ENCODE measurements around the gene BLMH.
"Not testable (repeated sequence)": the region's sequence is repeated elsewhere in the genome, so short reads cannot be mapped to it uniquely, and the experiment has no call there.

The BLMH gene

GRCh38 chr17:30230596-30231125, 61.1 kb downstream of the BLMH start:
- DNase-seq (ENCODE audit: low read depth in 2 of 3, low spot score in 1 of 3), result no peak

DNA sequence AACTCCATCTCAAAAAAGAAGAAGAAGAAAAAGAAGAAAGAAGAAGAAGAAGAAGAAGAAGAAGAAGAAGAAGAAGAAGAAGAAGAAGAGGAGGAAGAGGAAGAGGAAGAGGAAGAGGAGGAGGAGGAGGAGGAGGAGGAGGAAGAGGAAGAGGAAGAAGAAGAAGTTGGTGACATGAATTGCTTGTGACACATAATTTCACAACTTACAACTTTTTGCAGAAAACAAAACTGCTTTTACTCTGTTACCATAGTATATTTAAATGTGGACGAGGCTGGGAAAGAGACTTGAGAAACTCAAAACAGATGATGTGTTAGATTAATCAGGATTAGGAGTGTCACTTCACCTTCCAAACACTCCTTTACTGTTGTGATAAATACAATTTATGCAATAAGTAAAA, 61.7 kb downstream of the BLMH start:
- DNase-seq (ENCODE audit: low read depth in 2 of 3, low spot score in 1 of 3), result not testable (repeated sequence)

GRCh38 chr17:30229012-30229411, 62.7 kb downstream of the BLMH start:
- no peak for DNase-seq (ENCODE audit: low read depth in 2 of 3, low spot score in 1 of 3)

- no peak for DNase-seq (ENCODE audit: low read depth in 2 of 3, low spot score in 1 of 3)
Measured at GRCh38 chr17:30228011-30228410, 63.7 kb downstream of the BLMH start.

DNA sequence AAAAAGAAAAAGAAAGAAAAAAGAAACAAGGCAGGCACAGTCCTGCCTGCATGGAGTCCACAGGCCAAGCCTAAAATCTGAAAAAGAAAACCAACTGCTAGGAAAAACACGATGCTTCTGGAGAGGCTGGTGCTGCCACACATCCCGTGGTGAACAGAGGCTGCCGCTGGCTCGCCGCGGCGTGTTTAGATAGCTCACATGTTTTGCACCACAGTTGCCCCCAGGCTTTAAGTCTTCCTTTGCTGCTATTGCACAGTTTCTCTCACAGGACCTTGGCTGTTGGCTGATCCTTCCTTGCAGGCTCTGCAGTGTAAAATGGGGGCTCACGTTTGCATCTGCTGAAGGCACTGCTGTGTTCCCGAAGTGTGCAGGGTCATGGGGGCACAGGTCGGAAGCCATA, 64.9 kb downstream of the BLMH start:
- no peak for DNase-seq (ENCODE audit: low read depth in 2 of 3, low spot score in 1 of 3)

- no peak for DNase-seq (ENCODE audit: low read depth in 2 of 3, low spot score in 1 of 3)
Measured at GRCh38 chr17:30225919-30226553, 65.7 kb downstream of the BLMH start.

- no peak for DNase-seq (ENCODE audit: low read depth in 2 of 3, low spot score in 1 of 3)
Measured at GRCh38 chr17:30225112-30225511, 66.6 kb downstream of the BLMH start.

DNA sequence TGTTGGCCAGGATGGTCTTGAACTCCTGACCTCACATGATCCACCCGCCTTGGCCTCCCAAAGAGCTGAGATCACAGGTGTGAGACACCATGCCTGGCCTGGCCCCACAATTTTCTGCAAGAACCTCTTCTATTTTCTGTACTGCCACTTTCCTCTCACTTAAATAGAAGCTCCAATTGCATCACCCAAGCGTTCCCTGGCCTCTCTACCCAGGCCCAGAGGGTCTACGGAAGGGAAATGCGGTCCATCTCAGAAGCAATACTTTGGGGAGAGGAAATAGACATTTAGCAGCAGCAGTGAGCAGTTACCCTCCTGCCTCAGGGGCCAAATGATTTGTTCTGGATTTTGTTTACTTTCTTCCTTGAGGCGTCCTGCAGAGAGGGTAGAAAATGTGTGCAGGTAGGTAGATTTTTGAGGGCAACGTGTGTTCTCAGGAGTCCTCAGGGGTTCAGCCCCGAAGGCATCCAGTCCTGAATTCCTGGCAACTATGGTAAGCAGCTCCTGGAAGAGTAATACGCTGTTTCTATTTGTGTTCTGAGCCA, 67.3 kb downstream of the BLMH start:
- DNase-seq (ENCODE audit: low read depth in 2 of 3, low spot score in 1 of 3), result no peak

DNA sequence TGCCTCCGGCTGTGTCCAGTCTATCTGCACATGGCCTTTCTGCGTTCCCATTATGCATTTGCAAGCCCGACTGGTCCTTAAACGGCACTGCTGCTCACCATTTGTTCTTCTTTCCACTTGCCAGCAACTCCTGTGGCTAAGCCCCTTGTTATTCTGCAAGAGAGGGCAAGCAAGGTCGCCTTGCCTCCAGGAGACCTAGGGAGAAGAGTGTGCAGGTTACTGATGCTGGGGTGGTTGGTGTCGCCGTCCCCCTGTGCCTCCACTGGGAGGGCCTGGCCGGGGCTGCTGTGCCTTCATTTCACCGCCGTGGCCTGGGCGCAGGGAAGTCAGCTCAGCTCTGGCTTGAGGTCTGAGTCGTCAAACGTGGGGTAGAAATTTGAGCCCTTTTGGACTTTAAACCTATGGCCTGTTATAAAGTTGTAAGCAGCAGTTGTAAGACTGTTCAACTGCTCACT, 69.0 kb downstream of the BLMH start:
- DNase-seq (ENCODE audit: low read depth in 2 of 3, low spot score in 1 of 3), result no peak

DNA sequence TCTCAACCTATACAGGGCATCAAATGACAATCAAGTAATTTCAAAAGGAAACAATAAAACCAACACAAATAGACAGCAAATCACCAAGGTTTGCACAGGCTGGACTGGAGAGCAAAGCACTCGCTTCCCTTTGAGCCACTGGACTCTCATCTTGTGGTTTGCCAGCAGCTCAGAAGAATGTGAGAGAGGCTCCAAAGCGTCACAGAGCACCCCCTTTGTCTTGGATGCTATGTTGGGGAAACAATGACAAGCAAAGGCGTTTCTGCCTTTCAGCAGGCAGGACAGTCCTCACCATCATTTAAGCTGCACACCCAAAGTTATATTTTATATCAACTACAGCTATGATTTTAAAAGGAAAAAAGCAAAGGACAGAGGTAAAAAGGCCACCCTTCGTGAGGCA, 69.5 kb downstream of the BLMH start:
- DNase-seq (ENCODE audit: low read depth in 2 of 3, low spot score in 1 of 3), result no peak

DNA sequence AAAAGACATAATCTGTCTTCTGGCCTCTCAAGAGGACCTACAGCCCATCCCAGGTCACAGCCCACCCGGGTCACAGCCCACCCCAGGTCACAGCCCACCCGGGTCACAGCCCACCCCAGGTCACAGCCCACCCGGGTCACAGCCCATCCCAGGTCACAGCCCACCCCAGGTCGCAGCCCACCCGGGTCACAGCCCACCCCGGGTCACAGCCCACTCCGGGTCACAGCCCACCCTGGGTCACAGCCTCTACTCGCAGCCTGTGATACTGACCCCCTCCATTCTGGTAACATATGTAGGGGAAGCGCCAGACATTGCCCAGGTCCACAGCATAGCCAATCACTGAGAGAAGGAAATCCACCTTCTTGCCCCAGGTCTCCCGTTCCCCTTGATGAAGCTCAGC, 70.4 kb downstream of the BLMH start:
- no peak for DNase-seq (ENCODE audit: low read depth in 2 of 3, low spot score in 1 of 3)

- DNase-seq (ENCODE audit: low read depth in 2 of 3, low spot score in 1 of 3), result no peak
Measured at GRCh38 chr17:30220414-30220813, 71.3 kb downstream of the BLMH start.

DNA sequence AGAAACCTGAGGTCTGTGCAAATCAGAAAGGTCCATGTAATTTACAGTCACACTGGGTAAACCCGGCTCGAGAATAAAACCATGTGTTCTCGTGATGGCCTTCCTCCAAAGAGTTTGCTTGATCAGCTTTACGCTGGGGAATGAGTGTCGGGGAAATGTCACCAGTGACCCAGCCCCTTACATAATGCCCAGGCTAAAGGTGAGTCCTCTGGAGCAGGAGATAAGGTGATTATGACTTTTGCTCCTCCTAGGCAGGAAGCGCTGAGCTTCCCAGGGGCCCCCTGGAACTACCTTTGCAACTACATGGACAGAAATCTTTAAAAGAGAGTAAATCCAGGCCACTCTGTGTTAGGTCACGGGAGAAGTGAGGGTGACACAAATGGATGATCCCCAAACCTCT, 71.9 kb downstream of the BLMH start:
- no peak for DNase-seq (ENCODE audit: low read depth in 2 of 3, low spot score in 1 of 3)

GRCh38 chr17:30219315-30219714, 72.4 kb downstream of the BLMH start:
- no peak for DNase-seq (ENCODE audit: low read depth in 2 of 3, low spot score in 1 of 3)

DNA sequence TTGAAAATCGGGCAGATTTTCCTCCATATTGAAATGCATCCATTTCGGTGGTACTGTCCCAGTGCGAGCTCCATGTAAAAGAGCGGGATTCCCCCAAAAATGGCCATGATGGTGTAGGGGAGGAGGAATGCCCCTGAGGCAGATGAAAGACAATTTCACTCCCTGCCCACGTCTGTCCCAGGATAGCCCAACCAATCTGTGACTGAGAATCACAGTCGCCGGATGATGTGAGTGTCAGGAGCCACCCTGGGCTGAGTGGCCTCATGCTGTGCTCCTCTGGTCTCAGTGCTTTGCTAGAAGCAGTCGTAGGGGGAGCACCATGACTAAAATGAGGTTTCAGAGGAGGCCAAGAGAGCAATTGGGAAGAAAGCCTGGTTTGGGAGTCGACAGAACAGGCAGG, 72.9 kb downstream of the BLMH start:
- no peak for DNase-seq (ENCODE audit: low read depth in 2 of 3, low spot score in 1 of 3)

DNA sequence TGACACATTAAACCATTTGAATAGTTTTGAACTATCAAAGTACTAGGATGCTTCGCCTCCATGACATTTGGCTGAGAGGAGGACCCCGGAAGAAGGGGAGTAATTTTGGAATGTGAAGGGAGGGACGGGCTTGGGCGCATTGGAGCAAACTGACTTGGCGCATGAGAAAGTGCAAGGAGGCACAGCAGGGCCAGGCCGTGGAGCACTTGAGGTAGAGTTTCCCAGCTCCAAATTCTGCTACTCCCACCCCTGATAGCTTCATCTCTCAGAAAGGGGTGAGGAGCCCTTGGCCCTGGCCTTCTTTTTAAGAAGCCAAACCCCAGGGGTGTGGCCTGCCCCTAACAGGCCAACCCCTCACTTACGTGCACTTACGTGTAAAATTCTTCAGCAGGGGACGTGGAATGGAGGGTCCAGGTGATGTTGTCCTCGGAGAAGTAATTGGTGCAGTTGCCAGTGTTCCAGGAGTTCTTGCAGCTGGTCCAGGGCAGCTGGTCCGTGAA, 73.9 kb downstream of the BLMH start:
- no peak for DNase-seq (ENCODE audit: low read depth in 2 of 3, low spot score in 1 of 3)

GRCh38 chr17:30217054-30217453, 74.7 kb downstream of the BLMH start:
- DNase-seq (ENCODE audit: low read depth in 2 of 3, low spot score in 1 of 3), result no peak

- no peak for DNase-seq (ENCODE audit: low read depth in 2 of 3, low spot score in 1 of 3)
Measured at GRCh38 chr17:30212750-30213149, 79.0 kb downstream of the BLMH start.

DNA sequence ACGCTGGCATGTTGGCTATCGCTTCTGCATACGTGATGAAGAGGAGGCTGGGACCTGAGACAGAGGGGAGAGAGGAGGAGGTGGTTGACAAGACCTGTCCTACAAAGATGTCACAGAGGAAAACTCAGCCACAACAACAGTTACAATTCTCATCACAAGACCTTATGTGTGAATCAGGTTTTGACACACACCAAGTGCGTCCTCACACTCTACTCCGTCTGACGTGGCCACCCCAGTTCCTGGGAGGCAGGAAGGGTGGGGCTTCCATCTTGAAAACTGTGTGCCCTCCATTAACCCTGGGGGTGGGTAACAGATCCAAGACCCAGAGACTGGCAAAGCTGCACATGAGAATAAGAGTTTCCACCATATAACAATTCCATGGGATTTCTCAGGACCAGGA, 80.4 kb downstream of the BLMH start:
- DNase-seq (ENCODE audit: low read depth in 2 of 3, low spot score in 1 of 3), result no peak

- no peak for DNase-seq (ENCODE audit: low read depth in 2 of 3, low spot score in 1 of 3)
Measured at GRCh38 chr17:30210901-30211300, 80.8 kb downstream of the BLMH start.

DNA sequence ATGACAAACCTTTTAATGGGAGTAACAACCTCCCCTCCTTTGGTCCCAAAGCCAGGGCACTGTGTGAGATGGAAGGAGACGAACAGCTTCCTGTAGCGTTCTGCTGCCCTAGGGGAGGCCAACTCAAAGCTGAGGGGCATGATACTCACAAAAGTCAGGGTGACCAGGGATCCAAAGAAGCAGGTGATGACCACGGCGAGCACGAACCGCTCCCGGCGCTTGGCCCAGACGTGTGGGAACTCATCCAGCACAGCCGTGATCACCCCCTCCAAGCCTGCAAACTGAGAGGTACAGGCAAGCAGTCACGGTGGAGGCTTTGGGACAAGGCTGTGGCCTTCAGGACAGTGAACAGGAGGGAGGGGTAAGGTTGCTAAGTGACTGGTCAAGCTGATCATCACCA, 81.4 kb downstream of the BLMH start:
- DNase-seq (ENCODE audit: low read depth in 2 of 3, low spot score in 1 of 3), result no peak

GRCh38 chr17:30209930-30210329, 81.8 kb downstream of the BLMH start:
- DNase-seq (ENCODE audit: low read depth in 2 of 3, low spot score in 1 of 3), result no peak

GRCh38 chr17:30208214-30208613, 83.5 kb downstream of the BLMH start:
- no peak for DNase-seq (ENCODE audit: low read depth in 2 of 3, low spot score in 1 of 3)

Data from stimulated activated CD4-positive, alpha-beta T cell treated with anti-CD3 and anti-CD28 coated beads, Interleukin-12 subunit alpha, Interleukin-12 subunit beta, amount 100 ng/mL, for 48 hours (primary cell).